Esophagus muscularis mucosa (tissue), 4 donors: ENCODE results near the gene AFAP1L1.

Source experiments
- CTCF ChIP-seq, 3 experiments: fragments of 200-600 bp in 2 of 3; fragments of 450-650 bp in 1 of 3; sonication (generic) in 2 of 3; IDR thresholded peaks; one replicate each; pipeline ENCODE4 v1.5.1; 2017 to 2019; ENCODE audit warnings: antibody characterized with exemption in 3 of 3, mild to moderate bottlenecking in 2 of 3, moderate library complexity in 1 of 3
- EP300 ChIP-seq: sonication (generic); formaldehyde crosslinking; IDR thresholded peaks from one replicate; pipeline ENCODE4 v1.6.1; 2017; ENCODE audit warnings: antibody characterized with exemption
- POLR2A ChIP-seq: fragments of 450-650 bp; IDR thresholded peaks from one replicate; pipeline ENCODE4 v1.6.1; 2017; ENCODE audit warnings: antibody characterized with exemption, moderate library complexity, mild to moderate bottlenecking, low read depth
- POLR2AphosphoS5 ChIP-seq, 2 donors: sonication (generic); formaldehyde crosslinking; IDR thresholded peaks; one replicate each; pipeline ENCODE4 v1.6.1; 2017; ENCODE audit warnings: antibody characterized with exemption in 2 of 2

- TF ChIP-seq POLR2A (no peak), CTCF (IDR thresholded peaks at IDR 0.05) (no peak), EP300 (no peak), POLR2AphosphoS5 (IDR thresholded peaks at IDR 0.05) (no peak)
Measured at GRCh38 chr5:149322518-149322917, 50.9 kb downstream of the AFAP1L1 start.
